Suprapubic skin (tissue), 4 donors: ENCODE results near the gene CALML5.

Experiments used
- EP300 ChIP-seq: sonication (generic); formaldehyde crosslinking; IDR thresholded peaks from one replicate; pipeline ENCODE4 v1.6.1; 2017; ENCODE audit warnings: antibody characterized with exemption
- POLR2A ChIP-seq, 2 donors: fragments of 450-650 bp; IDR thresholded peaks; one replicate each; pipeline ENCODE4 v1.6.1; 2017; ENCODE audit warnings: antibody characterized with exemption in 2 of 2, mild to moderate bottlenecking in 2 of 2, moderate library complexity in 2 of 2
- POLR2AphosphoS5 ChIP-seq, 3 donors: sonication (generic); formaldehyde crosslinking; IDR thresholded peaks; one replicate each; pipeline ENCODE4 v1.6.1; 2017; ENCODE audit warnings: antibody characterized with exemption in 3 of 3

- TF ChIP-seq EP300 (no peak), POLR2A (IDR thresholded peaks at IDR 0.05) (no peak), POLR2AphosphoS5 (IDR thresholded peaks at IDR 0.05) (no peak)
These were observed 20.6 kb downstream of the CALML5 start for GRCh38 chr10:5478694-5479305.
